ENCODE results near the gene C2CD2L.

GRCh38 chr11:119077839-119078238 lies 29.3 kb upstream of the C2CD2L start:
- no peak for TF ChIP-seq GABPA (IDR thresholded peaks at IDR 0.05; ENCODE audit: low read depth)
- TF ChIP-seq USF2 (IDR thresholded peaks at IDR 0.05; ENCODE audit: borderline replicate concordance, low read depth, low read length), result no peak
- TF ChIP-seq, protein P1, sequence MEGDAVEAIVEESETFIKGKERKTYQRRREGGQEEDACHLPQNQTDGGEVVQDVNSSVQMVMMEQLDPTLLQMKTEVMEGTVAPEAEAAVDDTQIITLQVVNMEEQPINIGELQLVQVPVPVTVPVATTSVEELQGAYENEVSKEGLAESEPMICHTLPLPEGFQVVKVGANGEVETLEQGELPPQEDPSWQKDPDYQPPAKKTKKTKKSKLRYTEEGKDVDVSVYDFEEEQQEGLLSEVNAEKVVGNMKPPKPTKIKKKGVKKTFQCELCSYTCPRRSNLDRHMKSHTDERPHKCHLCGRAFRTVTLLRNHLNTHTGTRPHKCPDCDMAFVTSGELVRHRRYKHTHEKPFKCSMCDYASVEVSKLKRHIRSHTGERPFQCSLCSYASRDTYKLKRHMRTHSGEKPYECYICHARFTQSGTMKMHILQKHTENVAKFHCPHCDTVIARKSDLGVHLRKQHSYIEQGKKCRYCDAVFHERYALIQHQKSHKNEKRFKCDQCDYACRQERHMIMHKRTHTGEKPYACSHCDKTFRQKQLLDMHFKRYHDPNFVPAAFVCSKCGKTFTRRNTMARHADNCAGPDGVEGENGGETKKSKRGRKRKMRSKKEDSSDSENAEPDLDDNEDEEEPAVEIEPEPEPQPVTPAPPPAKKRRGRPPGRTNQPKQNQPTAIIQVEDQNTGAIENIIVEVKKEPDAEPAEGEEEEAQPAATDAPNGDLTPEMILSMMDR (IDR thresholded peaks at IDR 0.05 in 2 of 3, conservative IDR thresholded peaks at IDR 0.05 in 1 of 3; ENCODE audit: control insufficient read depth in 2 of 3, extremely low read depth in 1 of 3, insufficient read depth in 1 of 3, low read depth in 3 of 3, low read length in 3 of 3), result no peak
- TF ChIP-seq POLR2A (IDR thresholded peaks at IDR 0.05; ENCODE audit: low read depth, low read length), result no peak
- no peak for TF ChIP-seq SP1 (IDR thresholded peaks at IDR 0.05; ENCODE audit: low read depth, low read length)
- no peak for TF ChIP-seq EGR1 (IDR thresholded peaks at IDR 0.05; ENCODE audit: borderline replicate concordance in 1 of 2, low read depth in 2 of 2, low read length in 2 of 2)
- TF ChIP-seq LARP7 (IDR thresholded peaks at IDR 0.05), result no peak
